Mesothelial cell of epicardium (in vitro differentiated cells): ENCODE data around the gene LRMDA. TPM values are rescaled to one million over a fixed set of nuclear protein-coding genes. Genes with fewer than 3 reads are reported as not detected.

Experiments
- DNase-seq, 2 experiments: peaks; one replicate each; pipeline ENCODE4 v3.0.0; 2021; ENCODE audit warnings: low spot score in 2 of 2; ENCODE audit not compliant: unreplicated experiment in 2 of 2
- H3K27ac Mint-ChIP-seq: 2 replicates; pipeline ENCODE4 v1.8.0; 2021; ENCODE audit warnings: mixed read lengths
- H3K27me3 Mint-ChIP-seq: 2 replicates; pipeline ENCODE4 v1.8.0; 2021; ENCODE audit warnings: low read depth, mixed read lengths
- H3K36me3 Mint-ChIP-seq: 2 replicates; pipeline ENCODE4 v1.8.0; 2021; ENCODE audit warnings: mixed read lengths
- H3K4me1 Mint-ChIP-seq: 2 replicates; pipeline ENCODE4 v1.8.0; 2021; ENCODE audit warnings: mixed read lengths
- H3K4me3 Mint-ChIP-seq: 2 replicates; pipeline ENCODE4 v1.8.0; 2021; ENCODE audit warnings: mild to moderate bottlenecking, moderate library complexity, mixed read lengths
- H3K9me3 Mint-ChIP-seq: 2 replicates; pipeline ENCODE4 v1.8.0; 2021; ENCODE audit warnings: mixed read lengths
- total RNA-seq: library from RNA; stranded (reverse); gene quantifications from 3 replicates; pipeline ENCODE4 v1.2.1, GENCODE V29; 2021
- TF ChIP-seq, protein P1 (sequence below): fragments of 200-600 bp; sonication (generic); IDR thresholded peaks from one replicate; pipeline ENCODE4 v1.5.0; 2021; ENCODE audit warnings: antibody characterized with exemption; ENCODE audit not compliant: unreplicated experiment

The LRMDA gene
- total RNA-seq, 1 donor from 2014 or later = 2.0 TPM

DNA sequence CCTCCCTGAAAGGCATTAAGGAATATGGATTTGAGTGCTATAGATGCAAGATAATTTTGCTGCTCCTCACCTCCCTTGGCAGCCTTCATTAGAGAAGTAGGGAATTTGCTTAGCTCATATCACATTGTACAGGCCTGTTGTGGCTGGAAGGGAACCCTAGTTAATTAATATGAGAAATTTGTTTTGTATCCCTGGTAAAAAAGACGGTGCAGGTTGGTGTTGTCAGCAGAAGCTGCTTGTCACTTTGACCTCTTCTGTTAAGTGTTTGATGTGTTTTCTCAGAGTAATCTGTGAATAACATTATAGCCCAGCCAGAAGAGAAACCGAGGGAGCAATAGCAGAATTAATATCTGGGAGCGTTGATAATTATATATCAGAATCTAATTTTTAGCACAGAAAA, 278.4 kb downstream of the LRMDA start:
- peaks cover 68% of the 10 kb centered on the region for H3K27me3 Mint-ChIP-seq
- H3K4me3 Mint-ChIP-seq = no peak overlapping the region
- no peak overlapping the region for H3K27ac Mint-ChIP-seq
- TF ChIP-seq, protein P1, sequence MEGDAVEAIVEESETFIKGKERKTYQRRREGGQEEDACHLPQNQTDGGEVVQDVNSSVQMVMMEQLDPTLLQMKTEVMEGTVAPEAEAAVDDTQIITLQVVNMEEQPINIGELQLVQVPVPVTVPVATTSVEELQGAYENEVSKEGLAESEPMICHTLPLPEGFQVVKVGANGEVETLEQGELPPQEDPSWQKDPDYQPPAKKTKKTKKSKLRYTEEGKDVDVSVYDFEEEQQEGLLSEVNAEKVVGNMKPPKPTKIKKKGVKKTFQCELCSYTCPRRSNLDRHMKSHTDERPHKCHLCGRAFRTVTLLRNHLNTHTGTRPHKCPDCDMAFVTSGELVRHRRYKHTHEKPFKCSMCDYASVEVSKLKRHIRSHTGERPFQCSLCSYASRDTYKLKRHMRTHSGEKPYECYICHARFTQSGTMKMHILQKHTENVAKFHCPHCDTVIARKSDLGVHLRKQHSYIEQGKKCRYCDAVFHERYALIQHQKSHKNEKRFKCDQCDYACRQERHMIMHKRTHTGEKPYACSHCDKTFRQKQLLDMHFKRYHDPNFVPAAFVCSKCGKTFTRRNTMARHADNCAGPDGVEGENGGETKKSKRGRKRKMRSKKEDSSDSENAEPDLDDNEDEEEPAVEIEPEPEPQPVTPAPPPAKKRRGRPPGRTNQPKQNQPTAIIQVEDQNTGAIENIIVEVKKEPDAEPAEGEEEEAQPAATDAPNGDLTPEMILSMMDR = no peak
- peaks cover under 1% of the 10 kb centered on the region for H3K9me3 Mint-ChIP-seq
- H3K36me3 Mint-ChIP-seq = no peaks in the 10 kb centered on the region
- H3K4me1 Mint-ChIP-seq = peaks cover 21% of the 10 kb centered on the region
- no peak for DNase-seq

GRCh38 chr10:75712242-75712880, 280.9 kb downstream of the LRMDA start:
- Mint-ChIP-seq H3K36me3 (no peaks in the 10 kb centered on the region), H3K27ac (no peak overlapping the region), H3K27me3 (peaks cover 80% of the 10 kb centered on the region), H3K4me3 (no peak overlapping the region), H3K4me1 (peaks cover 16% of the 10 kb centered on the region), H3K9me3 (no peaks in the 10 kb centered on the region)
- no peak for DNase-seq
- TF ChIP-seq, protein P1 = no peak

- H3K27ac Mint-ChIP-seq = no peak overlapping the region
- no peak for DNase-seq
- peaks cover 95% of the 10 kb centered on the region for H3K27me3 Mint-ChIP-seq
- H3K36me3 Mint-ChIP-seq = no peaks in the 10 kb centered on the region
- no peak overlapping the region for H3K4me3 Mint-ChIP-seq
- H3K9me3 Mint-ChIP-seq = no peaks in the 10 kb centered on the region
- TF ChIP-seq, protein P1 = no peak
- H3K4me1 Mint-ChIP-seq = no peaks in the 10 kb centered on the region
Observed at GRCh38 chr10:75716506-75716905, 285.1 kb downstream of the LRMDA start.

DNA sequence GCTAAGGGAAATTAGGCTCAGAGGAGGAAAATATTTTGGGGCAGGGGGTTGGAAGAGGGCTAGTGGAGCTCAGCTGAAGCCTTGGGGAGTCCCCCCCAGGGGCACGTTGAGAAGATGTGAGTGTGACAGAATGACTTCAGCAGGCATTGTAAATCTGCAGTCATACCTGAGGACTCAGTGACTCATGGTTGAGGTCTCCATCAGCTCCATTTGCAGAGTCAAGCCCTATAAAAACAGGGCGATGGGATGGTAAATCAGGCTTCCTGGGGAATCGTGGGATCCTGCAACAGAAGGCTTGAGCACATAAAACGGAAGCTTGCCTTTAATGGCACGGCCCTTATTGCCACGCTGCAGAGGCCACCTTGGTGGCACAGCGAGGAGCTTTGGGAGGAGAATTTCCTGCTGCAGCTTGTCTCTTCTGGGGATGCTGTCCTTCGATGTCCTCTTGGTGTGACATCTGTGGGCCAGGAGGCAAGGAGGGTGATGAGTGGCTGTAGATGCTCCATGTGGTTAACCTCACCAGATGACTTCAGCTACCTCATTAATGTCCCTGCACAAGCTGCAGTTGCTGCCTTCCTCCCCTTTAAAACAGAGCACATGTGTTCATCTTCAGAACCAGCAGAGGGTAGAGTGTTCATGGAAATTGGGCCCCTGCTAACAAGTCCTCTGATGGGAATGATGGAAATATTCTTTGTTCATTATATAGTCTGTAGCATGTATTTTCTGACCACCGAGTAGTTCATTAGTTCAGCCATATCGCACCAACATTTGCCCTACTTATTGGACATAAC, 285.9 kb downstream of the LRMDA start:
- no peak overlapping the region for H3K4me3 Mint-ChIP-seq
- TF ChIP-seq, protein P1 = no peak
- H3K27me3 Mint-ChIP-seq = peaks cover 94% of the 10 kb centered on the region

GRCh38 chr10:75718991-75719390, 287.6 kb downstream of the LRMDA start:
- H3K4me3 Mint-ChIP-seq = no peak overlapping the region
- no peak for DNase-seq
- H3K9me3 Mint-ChIP-seq = no peaks in the 10 kb centered on the region
- H3K27ac Mint-ChIP-seq = no peak overlapping the region
- H3K4me1 Mint-ChIP-seq = no peaks in the 10 kb centered on the region
- no peaks in the 10 kb centered on the region for H3K36me3 Mint-ChIP-seq
- H3K27me3 Mint-ChIP-seq = peaks cover 95% of the 10 kb centered on the region
- TF ChIP-seq, protein P1 = no peak

More for the DNA sequence above, 285.9 kb downstream of the LRMDA start:
- H3K36me3 Mint-ChIP-seq = no peaks in the 10 kb centered on the region
- H3K4me1 Mint-ChIP-seq = no peaks in the 10 kb centered on the region
- no peak for DNase-seq
- H3K27ac Mint-ChIP-seq = no peak overlapping the region
- no peaks in the 10 kb centered on the region for H3K9me3 Mint-ChIP-seq
